NCI-H2029 (cell line): ENCODE results near the gene PIR.
A peak's percentile ranks its signal among the peaks of the same experiment; 100 is the strongest.

ENCODE experiments used
- DNase-seq: peaks from one replicate; lab custom pipeline; 2025; lab: John Stamatoyannopoulos, UW

Gene PIR

DNA sequence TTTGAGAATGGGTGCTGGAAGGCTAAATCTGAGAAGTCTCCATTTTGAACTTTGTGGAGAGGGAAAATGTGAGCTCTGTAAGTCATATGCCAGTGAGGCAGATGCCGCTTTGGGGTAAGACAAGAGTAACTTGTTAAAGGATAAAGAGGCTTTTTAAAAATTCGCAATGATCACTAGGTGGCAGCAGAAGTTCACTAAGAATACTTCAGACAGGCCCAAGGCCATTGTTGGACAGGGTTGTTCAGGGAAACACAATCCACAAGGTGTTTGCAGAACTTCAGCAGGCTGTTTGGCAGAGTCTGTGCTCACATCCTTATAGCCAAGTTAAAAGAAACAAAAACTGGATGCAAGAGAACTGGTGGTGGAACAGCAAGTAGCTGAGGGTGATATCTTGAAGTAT, 144.1 kb downstream of the PIR start:
- DNase-seq: no peak

DNA sequence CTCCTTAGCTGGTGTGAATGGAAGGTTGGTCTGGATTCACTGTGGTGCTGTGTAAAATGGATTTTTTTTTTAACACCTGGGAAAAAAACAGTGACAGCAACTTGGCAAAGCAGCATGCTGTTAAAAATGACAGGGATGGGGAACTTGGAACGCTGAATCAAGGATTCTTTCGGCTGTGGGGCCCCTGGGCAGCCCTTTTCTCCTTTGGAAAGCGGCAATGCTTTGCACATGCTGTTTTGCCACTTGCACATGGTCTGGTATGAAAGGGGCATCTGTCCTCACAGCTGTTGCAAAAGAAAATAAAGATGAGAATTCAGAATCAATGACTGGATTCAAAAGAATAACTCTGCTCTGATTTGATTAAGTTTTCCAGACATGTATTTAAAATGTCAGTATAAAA, 147.2 kb downstream of the PIR start:
- DNase-seq: no peak

DNA sequence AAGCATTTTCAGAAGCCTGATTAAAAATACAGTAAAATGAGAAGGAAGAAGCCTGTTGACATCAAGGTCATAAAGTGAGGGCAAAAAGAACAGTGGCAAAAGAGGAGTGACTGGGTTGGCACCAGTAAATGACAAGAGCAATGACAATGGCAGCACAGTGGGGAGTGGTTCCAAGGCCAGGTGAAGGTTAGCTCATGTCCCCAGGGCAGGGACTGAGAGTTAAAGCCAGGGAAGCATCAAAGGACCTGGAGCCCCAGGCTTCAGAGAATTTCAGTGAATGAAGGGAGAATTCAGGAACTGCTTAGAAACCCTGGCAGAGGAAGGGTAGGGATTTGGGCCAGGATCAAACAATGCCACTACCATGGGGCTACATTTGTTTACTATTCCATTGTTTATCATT, 149.0 kb downstream of the PIR start:
- DNase-seq: no peak

- no peak for DNase-seq
These were observed 150.1 kb downstream of the PIR start for GRCh38 chrX:15343075-15343476.

DNA sequence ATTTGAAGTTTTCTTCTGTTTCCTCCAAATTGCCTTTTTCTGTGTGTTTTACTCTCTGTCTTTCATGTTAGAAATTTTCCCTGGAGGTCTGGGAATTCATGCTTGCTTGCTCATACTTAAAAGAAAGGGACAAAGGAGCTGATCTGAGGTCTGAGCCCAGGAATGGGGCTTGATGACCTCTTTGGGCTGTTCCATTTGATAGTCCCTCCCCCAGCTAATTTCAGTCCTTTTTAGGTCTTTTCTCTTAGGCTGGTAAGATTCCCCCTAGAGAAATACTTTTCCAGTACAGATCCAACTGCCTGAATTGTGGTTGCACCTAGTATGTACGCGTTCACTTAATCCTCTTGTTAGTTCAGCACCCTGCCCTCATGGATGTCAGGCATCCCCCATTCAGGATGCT, 152.3 kb downstream of the PIR start:
- DNase-seq: no peak

DNA sequence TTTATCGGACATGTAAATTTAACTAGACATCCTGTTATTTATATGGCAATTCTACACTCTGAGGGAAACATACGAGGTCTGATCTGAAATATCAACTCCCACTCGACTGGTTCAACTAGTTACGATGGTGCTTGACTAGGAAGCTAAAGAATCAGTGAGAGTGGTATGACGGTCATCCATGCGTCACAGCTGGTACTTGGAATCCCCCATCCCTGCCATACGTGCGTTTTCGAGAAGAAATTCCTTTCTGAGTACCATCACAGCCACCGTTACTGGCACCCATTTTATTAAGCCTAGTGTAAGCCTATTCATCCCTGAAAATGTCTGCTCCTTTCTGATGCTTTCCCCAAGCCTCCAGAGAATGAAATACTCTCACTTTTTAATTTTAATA, 157.1 kb downstream of the PIR start:
- no peak for DNase-seq

GRCh38 chrX:15335135-15336022, 157.8 kb downstream of the PIR start, which contains the start of gene PIGA:
Gene PIGA (minus strand): TSS chrX:15335523. CDS start chrX:15331930, 3,593 bp downstream.
- DNase-seq: peak; percentile 87
